ENCODE measurements around the gene HMOX1. TPM values are rescaled to one million over a fixed set of nuclear protein-coding genes. Genes with fewer than 3 reads are reported as not detected.
A peak's percentile ranks its signal among the peaks of the same experiment; 100 is the strongest.

HMOX1 gene, protein sequence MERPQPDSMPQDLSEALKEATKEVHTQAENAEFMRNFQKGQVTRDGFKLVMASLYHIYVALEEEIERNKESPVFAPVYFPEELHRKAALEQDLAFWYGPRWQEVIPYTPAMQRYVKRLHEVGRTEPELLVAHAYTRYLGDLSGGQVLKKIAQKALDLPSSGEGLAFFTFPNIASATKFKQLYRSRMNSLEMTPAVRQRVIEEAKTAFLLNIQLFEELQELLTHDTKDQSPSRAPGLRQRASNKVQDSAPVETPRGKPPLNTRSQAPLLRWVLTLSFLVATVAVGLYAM
- total RNA-seq = 10 to 100 TPM in 1 of 4 donors, 1 to 10 TPM in 2, under 1 TPM in 1; 0.51 to 13.8 (median 8.5) TPM

- H3K9me3 ChIP-seq = no peaks in the 10 kb centered on the region
- TF ChIP-seq, protein P1, sequence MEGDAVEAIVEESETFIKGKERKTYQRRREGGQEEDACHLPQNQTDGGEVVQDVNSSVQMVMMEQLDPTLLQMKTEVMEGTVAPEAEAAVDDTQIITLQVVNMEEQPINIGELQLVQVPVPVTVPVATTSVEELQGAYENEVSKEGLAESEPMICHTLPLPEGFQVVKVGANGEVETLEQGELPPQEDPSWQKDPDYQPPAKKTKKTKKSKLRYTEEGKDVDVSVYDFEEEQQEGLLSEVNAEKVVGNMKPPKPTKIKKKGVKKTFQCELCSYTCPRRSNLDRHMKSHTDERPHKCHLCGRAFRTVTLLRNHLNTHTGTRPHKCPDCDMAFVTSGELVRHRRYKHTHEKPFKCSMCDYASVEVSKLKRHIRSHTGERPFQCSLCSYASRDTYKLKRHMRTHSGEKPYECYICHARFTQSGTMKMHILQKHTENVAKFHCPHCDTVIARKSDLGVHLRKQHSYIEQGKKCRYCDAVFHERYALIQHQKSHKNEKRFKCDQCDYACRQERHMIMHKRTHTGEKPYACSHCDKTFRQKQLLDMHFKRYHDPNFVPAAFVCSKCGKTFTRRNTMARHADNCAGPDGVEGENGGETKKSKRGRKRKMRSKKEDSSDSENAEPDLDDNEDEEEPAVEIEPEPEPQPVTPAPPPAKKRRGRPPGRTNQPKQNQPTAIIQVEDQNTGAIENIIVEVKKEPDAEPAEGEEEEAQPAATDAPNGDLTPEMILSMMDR (IDR thresholded peaks at IDR 0.05) = peak; percentile 6 to 43 (median 30)
- peak; percentile 53 to 64 for TF ChIP-seq POLR2A (IDR thresholded peaks at IDR 0.05)
- no peaks in the 10 kb centered on the region for H3K4me1 ChIP-seq
- H3K4me3 ChIP-seq = peak within 1 kb of the TSS; percentile 51 to 56
- intact Hi-C loops (cut with DNase I; ENCODE audit: low total_unique reads) = no loop called here
- peak; percentile 89 to 92 for DNase-seq
- peak within 1 kb of the TSS; percentile 70 to 74 for H3K27ac ChIP-seq
- H3K27me3 ChIP-seq = no peaks in the 10 kb centered on the region
- H3K36me3 ChIP-seq = no peaks in the 10 kb centered on the region
Observed at GRCh38 chr22:35380537-35381423, at the start of gene HMOX1. Gene HMOX1, plus strand, starts transcription at chr22:35381096. Its CDS starts 78 bp downstream, at chr22:35381174.

DNA sequence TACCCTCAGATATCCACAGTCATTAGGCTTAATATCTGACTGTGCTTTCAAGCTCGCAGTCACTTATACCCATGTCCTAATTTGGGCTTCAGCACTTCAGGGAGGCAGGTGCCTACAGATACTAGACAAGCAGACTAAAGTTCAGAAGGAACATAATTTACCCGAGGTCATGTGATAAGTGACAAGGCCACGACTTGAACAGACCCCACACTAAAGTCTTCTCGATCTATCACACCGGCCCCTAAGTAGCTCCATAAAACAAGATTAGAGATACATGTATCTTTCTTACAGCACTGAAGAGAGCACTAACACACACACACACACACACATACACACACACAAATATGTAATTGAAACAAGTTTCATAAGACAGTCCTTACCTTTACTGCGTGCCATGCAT is 48.6 kb upstream of the HMOX1 start:
- TF ChIP-seq, protein P1 (IDR thresholded peaks at IDR 0.05) = no peak
- no peak for TF ChIP-seq POLR2A (IDR thresholded peaks at IDR 0.05)
- Histone ChIP-seq H3K9me3 (no peaks in the 10 kb centered on the region), H3K4me3 (no peak overlapping the region), H3K4me1 (peaks cover 0 to 4% of the 10 kb centered on the region in 2 donors), H3K27ac (no peak overlapping the region), H3K27me3 (no peaks in the 10 kb centered on the region), H3K36me3 (no peaks in the 10 kb centered on the region)
- intact Hi-C loops (cut with DNase I; ENCODE audit: low total_unique reads) = no loop called here
- no peak for DNase-seq

GRCh38 chr22:35333220-35333619 is 47.7 kb upstream of the HMOX1 start:
- Histone ChIP-seq H3K4me3 (no peak overlapping the region), H3K36me3 (no peaks in the 10 kb centered on the region), H3K27me3 (no peaks in the 10 kb centered on the region), H3K27ac (no peak overlapping the region), H3K9me3 (no peaks in the 10 kb centered on the region), H3K4me1 (peaks cover 0 to 4% of the 10 kb centered on the region in 2 donors)
- TF ChIP-seq, protein P1 (IDR thresholded peaks at IDR 0.05) = no peak
- no peak for TF ChIP-seq POLR2A (IDR thresholded peaks at IDR 0.05)
- DNase-seq = no peak
- intact Hi-C loops (cut with DNase I; ENCODE audit: low total_unique reads) = no loop called here

GRCh38 chr22:35334004-35334403 is 46.9 kb upstream of the HMOX1 start:
- Histone ChIP-seq H3K36me3 (no peaks in the 10 kb centered on the region), H3K4me3 (no peak overlapping the region), H3K4me1 (peaks cover 0 to 4% of the 10 kb centered on the region in 2 donors), H3K9me3 (no peaks in the 10 kb centered on the region), H3K27ac (no peak overlapping the region), H3K27me3 (no peaks in the 10 kb centered on the region)
- DNase-seq = no peak
- intact Hi-C loops (cut with DNase I; ENCODE audit: low total_unique reads) = no loop called here
- TF ChIP-seq, protein P1 (IDR thresholded peaks at IDR 0.05) = no peak
- TF ChIP-seq POLR2A (IDR thresholded peaks at IDR 0.05) = no peak

GRCh38 chr22:35335468-35335867 is 45.4 kb upstream of the HMOX1 start:
- Histone ChIP-seq H3K27ac (no peak overlapping the region), H3K4me3 (no peak overlapping the region), H3K27me3 (no peaks in the 10 kb centered on the region), H3K9me3 (no peaks in the 10 kb centered on the region), H3K4me1 (no peaks in the 10 kb centered on the region), H3K36me3 (no peaks in the 10 kb centered on the region)
- intact Hi-C loops (cut with DNase I; ENCODE audit: low total_unique reads) = no loop called here
- no peak for DNase-seq
- TF ChIP-seq, protein P1 (IDR thresholded peaks at IDR 0.05) = no peak
- no peak for TF ChIP-seq POLR2A (IDR thresholded peaks at IDR 0.05)

All from uterus (tissue), 4 donors.